ENCODE results near the gene AGL. TPM values are rescaled to one million over a fixed set of nuclear protein-coding genes. Genes with fewer than 3 reads are reported as not detected.

Gene AGL
- total and polyA plus RNA-seq, 2 of the 8 experiments (the other 6 are each of a cell fraction or from before 2014, with no cell fraction given), result 2.7 to 19.2 TPM

GRCh38 chr1:99943223-99943794 is 93.1 kb downstream of the AGL start:
- Histone ChIP-seq H2AK5ac (ENCODE audit: low read depth, low read length) (no peak overlapping the region), H4K5ac (ENCODE audit: insufficient read length, low read depth, low read length) (no peak overlapping the region), H3K4me3 (ENCODE audit: extremely low read depth in 1 of 4, insufficient read depth in 2 of 4, low read depth in 3 of 4, low read length in 4 of 4) (no peak overlapping the region), H4K20me1 (replicated peaks in 1 of 2; ENCODE audit: control insufficient read depth in 1 of 2, insufficient read depth in 2 of 2, low read length in 2 of 2) (no peaks in the 10 kb centered on the region), H2BK120ac (replicated peaks; ENCODE audit: low read depth, low read length) (no peak overlapping the region), H3K14ac (ENCODE audit: insufficient read length) (no peak overlapping the region), H3K79me2 (ENCODE audit: control insufficient read depth in 1 of 2, insufficient read depth in 2 of 2, low read length in 2 of 2) (no peaks in the 10 kb centered on the region), H3K27ac (ENCODE audit: low read depth, low read length) (no peak overlapping the region), H3K4ac (replicated peaks; ENCODE audit: insufficient read length, low read depth, low read length) (no peak overlapping the region), H3K9ac (replicated peaks in 1 of 4; ENCODE audit: extremely low read depth in 1 of 4, low read depth in 3 of 4, low read length in 3 of 4) (no peak overlapping the region), H3K23ac (ENCODE audit: insufficient read length) (no peak overlapping the region), H3K9me3 (ENCODE audit: insufficient read depth in 2 of 2, low read depth in 1 of 2, low read length in 1 of 2) (no peaks in the 10 kb centered on the region), H4K8ac (ENCODE audit: extremely low read depth, insufficient read depth, low read length) (no peak overlapping the region), H3K56ac (replicated peaks; ENCODE audit: insufficient read length, low read depth, low read length) (no peak overlapping the region), H2BK20ac (ENCODE audit: low read length) (no peak overlapping the region), H3K23me2 (ENCODE audit: low read depth, low read length) (no peaks in the 10 kb centered on the region), H3K27me3 (replicated peaks in 1 of 4; ENCODE audit: control insufficient read depth in 3 of 4, extremely low read depth in 1 of 4, insufficient read depth in 3 of 4, low read length in 3 of 4) (no peaks in the 10 kb centered on the region), H4K91ac (replicated peaks; ENCODE audit: insufficient read length, low read length) (no peak overlapping the region), H2AFZ (ENCODE audit: low read length) (0 out of 2 replicates have a peak overlapping the region, but pooled peaks have one; percentile 8), H2BK15ac (ENCODE audit: low read length) (no peak overlapping the region), H3K36me3 (ENCODE audit: control insufficient read depth in 2 of 4, insufficient read depth in 4 of 4, low read length in 3 of 4) (no peaks in the 10 kb centered on the region), H3K18ac (ENCODE audit: extremely low read depth, low read length) (no peak overlapping the region), H3K4me2 (ENCODE audit: insufficient read depth in 1 of 2, low read depth in 2 of 2, low read length in 2 of 2) (no peak overlapping the region), H2BK12ac (ENCODE audit: low read depth, low read length) (no peak overlapping the region), H2BK5ac (ENCODE audit: low read depth, low read length) (no peak overlapping the region), H3K4me1 (replicated peaks in 1 of 4; ENCODE audit: control insufficient read depth in 3 of 4, insufficient read depth in 4 of 4, low read length in 3 of 4) (no peaks in the 10 kb centered on the region), H3K79me1 (ENCODE audit: low read depth, low read length) (no peaks in the 10 kb centered on the region)
- DNase-seq (ENCODE audit: low read depth in 1 of 2, low spot score in 2 of 2) (no peak), FAIRE-seq (no peak)
- CTCF ChIA-PET (ENCODE audit: partially characterized antibody), result interaction anchor here (0.8 kb wide), 1 partner anchor 13 kb away, joined by 4 read pairs; no protein-coding TSS in a partner anchor
- POLR2A ChIA-PET (ENCODE audit: partially characterized antibody), result interaction anchor here (1.1 to 1.5 kb wide), 2 partner anchors 10 to 26 kb away, joined by 3 to 5 read pairs; partner anchors contain the start of gene SLC35A3
- WGBS, 2 experiments (ENCODE audit: extremely low coverage in 1 of 2, insufficient coverage in 1 of 2, insufficient read length in 1 of 2, insufficient replicate concordance in 2 of 2, low coverage in 1 of 2, low lambda C conversion rate in 2 of 2, missing lambda C conversion rate in 1 of 2), result 92% methylated on average over 7 of the region's 7 CpGs; no CpG with 5 or more reads in 1 of the 2 experiments
- no peak for TF ChIP-seq SAP30 (IDR thresholded peaks at IDR 0.05; ENCODE audit: insufficient read depth, insufficient replicate concordance, low read length)
- TF ChIP-seq ZNF274 (IDR thresholded peaks at IDR 0.05; ENCODE audit: borderline replicate concordance, extremely low read depth, low read length), result no peak
- no peak for TF ChIP-seq POLR2AphosphoS5 (IDR thresholded peaks at IDR 0.05; ENCODE audit: low read depth, low read length)
- TF ChIP-seq TBP (IDR thresholded peaks at IDR 0.05; ENCODE audit: low read depth, low read length), result no peak
- TF ChIP-seq KDM5A (IDR thresholded peaks at IDR 0.05; ENCODE audit: low read length), result no peak
- TF ChIP-seq BACH1 (IDR thresholded peaks at IDR 0.05; ENCODE audit: low read length), result no peak
- no peak for TF ChIP-seq USF2 (IDR thresholded peaks at IDR 0.05; ENCODE audit: low read length)
- no peak for TF ChIP-seq EP300 (IDR thresholded peaks at IDR 0.05; ENCODE audit: borderline replicate concordance in 1 of 2, low read depth in 2 of 2, low read length in 2 of 2)
- TF ChIP-seq TAF7 (optimal IDR thresholded peaks at IDR 0.05; ENCODE audit: borderline replicate concordance, low read depth, low read length), result no peak
